ENCODE results near the gene CDK5R1.

CDK5R1 gene

DNA sequence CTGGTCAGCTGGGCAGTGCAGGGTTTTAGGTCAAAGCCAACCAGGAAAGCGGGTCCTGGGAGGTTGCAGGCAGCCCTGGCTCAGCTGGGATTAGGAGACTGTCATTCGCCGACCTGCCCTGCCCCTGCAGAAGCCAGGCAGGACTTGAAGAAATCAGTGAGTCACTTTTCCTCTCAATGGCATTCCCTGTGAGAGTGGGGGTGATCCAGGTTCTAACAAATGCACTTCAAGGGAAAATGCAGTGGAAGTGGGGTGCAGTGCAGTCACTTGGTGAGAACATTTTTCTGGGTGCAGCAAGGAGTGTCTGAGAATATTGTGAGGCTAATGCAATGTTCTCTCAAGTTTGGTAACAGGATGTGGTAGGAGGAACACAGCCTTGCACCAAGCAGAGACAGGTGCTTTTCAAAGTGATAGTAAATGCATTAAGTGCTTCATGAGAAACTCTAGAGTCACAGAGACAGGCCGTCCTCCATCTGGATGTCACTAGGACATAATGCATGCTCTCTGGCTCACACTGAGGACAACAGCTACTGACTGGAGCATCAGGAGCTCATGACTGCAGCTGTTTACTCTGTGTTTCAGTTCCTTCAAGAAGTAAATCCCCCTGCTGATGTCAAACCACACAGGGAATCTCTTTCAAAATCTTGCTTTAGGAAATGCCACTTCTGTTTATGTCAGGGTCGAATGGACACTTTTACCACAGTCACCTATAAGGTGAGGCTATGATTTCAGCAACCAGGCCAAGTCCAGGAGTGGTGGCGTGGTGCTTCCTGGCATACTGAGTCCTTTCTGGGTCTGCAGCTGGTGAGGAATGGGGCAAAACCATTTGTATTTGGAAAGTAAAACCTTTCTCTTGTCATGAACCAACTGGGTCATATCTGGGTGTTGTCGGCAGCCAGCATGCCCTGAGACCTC is 16.7 kb downstream of the CDK5R1 start:
- peaks cover 9% of the 10 kb centered on the region; the same call in 1 of the 2 replicates for H3K4me1 ChIP-seq (ENCODE audit: control insufficient read depth, insufficient read depth, low read length)
- H3K9ac ChIP-seq (ENCODE audit: low read length) = no peak overlapping the region
- H3K27me3 ChIP-seq (ENCODE audit: control insufficient read depth, insufficient read depth, low read length) = no peaks in the 10 kb centered on the region
- H3K36me3 ChIP-seq (ENCODE audit: control insufficient read depth, insufficient read depth, low read length) = no peaks in the 10 kb centered on the region
- H3K4me3 ChIP-seq (ENCODE audit: low read depth, low read length) = no peak overlapping the region
- no peak overlapping the region for H3K27ac ChIP-seq (ENCODE audit: low read depth, low read length)
- H3K9me3 ChIP-seq (ENCODE audit: control insufficient read depth, insufficient read depth, low read depth, low read length) = no peaks in the 10 kb centered on the region

DNA sequence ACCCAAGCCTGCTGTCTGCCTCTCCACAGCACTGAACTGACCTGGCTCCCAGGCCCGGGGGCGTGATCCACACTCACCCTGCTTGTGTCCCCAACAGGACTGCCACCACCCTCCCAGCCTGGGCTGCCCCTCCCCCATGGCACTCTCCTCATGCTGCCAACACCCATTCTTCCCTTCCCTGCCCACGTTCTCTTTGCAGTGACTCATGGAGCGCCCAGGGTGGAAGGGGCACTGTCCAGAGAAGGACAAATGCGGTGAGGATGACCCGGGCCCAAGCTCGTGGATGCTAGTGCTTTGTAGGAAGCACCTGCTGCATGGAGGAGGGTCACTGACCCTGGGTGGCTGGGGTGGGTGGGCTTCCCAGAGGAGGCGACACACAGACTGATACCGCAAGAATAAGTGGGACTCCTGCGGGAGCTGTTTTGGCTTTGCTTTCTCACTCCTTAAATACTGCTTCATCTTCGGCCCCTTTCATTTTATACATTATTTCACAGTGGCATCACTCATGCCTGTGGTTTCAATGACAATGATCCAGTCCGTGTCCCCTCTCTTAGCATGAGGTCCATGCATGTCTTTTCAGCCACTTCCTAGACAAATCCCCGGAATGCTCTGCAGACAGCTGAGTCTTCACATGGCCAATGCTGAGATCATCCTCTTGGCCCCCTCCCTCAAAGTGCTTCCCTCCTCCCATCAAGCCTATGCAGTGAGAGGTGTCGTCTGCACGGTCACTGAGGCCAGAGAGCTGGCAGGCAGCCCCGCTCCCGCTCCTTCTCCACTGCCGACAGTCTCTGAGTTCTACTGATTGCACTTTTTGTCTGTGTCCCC is 17.6 kb downstream of the CDK5R1 start:
- Histone ChIP-seq H3K4me1 (ENCODE audit: control insufficient read depth, insufficient read depth, low read length) (peaks cover 7% of the 10 kb centered on the region; the same call in 1 of the 2 replicates), H3K4me3 (ENCODE audit: low read depth, low read length) (no peak overlapping the region), H3K27me3 (ENCODE audit: control insufficient read depth, insufficient read depth, low read length) (no peaks in the 10 kb centered on the region), H3K27ac (ENCODE audit: low read depth, low read length) (no peak overlapping the region), H3K36me3 (ENCODE audit: control insufficient read depth, insufficient read depth, low read length) (no peaks in the 10 kb centered on the region), H3K9ac (ENCODE audit: low read length) (no peak overlapping the region), H3K9me3 (ENCODE audit: control insufficient read depth, insufficient read depth, low read depth, low read length) (no peaks in the 10 kb centered on the region)

DNA sequence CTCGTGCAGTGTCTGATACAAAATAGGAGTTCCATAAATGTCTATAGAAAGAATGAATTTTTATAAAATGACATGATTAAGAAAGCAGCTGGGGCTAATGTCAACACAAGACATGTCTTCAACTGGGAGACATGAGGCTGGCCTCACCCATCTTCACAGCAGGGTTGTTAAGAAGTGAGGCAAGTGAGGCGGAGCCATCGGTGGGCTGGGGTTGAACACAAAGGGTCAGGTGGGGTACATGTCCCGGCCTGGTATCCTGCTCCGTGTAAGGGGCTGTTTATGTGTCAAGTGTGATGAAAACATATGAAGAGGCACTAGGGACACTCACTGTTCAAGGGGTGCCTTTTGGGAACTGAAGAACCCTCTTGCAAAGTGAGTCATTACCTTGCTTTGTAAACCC is 22.1 kb downstream of the CDK5R1 start:
- Histone ChIP-seq H3K4me1 (ENCODE audit: control insufficient read depth, insufficient read depth, low read length) (peaks cover 7% of the 10 kb centered on the region; the same call in 1 of the 2 replicates), H3K36me3 (ENCODE audit: control insufficient read depth, insufficient read depth, low read length) (no peaks in the 10 kb centered on the region)

DNA sequence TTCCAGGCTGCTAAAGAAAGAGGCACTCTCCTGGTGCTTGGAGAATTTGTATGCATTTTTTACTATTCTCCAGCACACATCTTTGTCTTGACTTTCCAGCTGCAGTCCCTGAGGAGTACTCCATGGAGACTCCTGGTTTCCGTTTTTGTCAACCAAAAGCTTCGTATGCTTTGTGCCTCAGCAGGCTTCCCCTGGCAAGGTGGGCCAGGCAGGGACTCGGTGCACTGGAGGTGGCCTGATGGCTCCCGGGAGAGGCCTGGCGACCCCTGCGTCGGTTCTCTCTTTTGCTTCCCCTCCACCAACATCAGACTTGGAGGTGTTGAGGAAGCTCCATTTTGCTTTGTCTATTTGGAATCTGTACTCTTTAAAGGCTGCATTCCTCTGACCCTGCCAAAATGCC is 23.7 kb downstream of the CDK5R1 start:
- no peak overlapping the region for H3K9ac ChIP-seq (ENCODE audit: low read length)
- H3K36me3 ChIP-seq (ENCODE audit: control insufficient read depth, insufficient read depth, low read length) = no peaks in the 10 kb centered on the region
- no peaks in the 10 kb centered on the region for H3K9me3 ChIP-seq (ENCODE audit: control insufficient read depth, insufficient read depth, low read depth, low read length)
- H3K27me3 ChIP-seq (ENCODE audit: control insufficient read depth, insufficient read depth, low read length) = no peaks in the 10 kb centered on the region
- H3K27ac ChIP-seq (ENCODE audit: low read depth, low read length) = no peak overlapping the region
- H3K4me3 ChIP-seq (ENCODE audit: low read depth, low read length) = no peak overlapping the region
- no peaks in the 10 kb centered on the region; the same call in 1 of the 2 replicates for H3K4me1 ChIP-seq (ENCODE audit: control insufficient read depth, insufficient read depth, low read length)

More for the DNA sequence above, 22.1 kb downstream of the CDK5R1 start:
- Histone ChIP-seq H3K9me3 (ENCODE audit: control insufficient read depth, insufficient read depth, low read depth, low read length) (no peaks in the 10 kb centered on the region), H3K27ac (ENCODE audit: low read depth, low read length) (no peak overlapping the region), H3K27me3 (ENCODE audit: control insufficient read depth, insufficient read depth, low read length) (no peaks in the 10 kb centered on the region), H3K9ac (ENCODE audit: low read length) (no peak overlapping the region), H3K4me3 (ENCODE audit: low read depth, low read length) (no peak overlapping the region)

DNA sequence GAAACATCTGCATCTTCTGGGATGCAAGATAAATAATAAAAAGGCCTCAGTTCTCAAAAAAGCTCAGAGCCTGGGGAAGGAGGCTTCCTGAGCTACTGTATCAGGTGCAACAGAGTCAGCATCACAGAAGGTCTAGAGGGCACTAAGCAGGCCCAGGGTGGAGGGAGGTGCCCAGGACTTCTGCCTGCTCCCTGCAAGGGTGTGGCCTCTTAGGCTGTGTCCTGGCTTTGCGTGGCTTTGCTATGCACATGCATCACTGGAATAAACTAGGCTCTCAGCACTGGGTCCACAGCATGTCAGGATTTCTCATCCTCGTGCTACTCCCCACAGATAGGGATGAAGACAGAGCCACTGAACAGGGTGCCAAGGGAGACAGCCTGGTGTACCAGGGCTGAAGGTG is 25.5 kb downstream of the CDK5R1 start:
- Histone ChIP-seq H3K9me3 (ENCODE audit: control insufficient read depth, insufficient read depth, low read depth, low read length) (no peaks in the 10 kb centered on the region), H3K36me3 (ENCODE audit: control insufficient read depth, insufficient read depth, low read length) (no peaks in the 10 kb centered on the region), H3K4me3 (ENCODE audit: low read depth, low read length) (no peak overlapping the region), H3K27me3 (ENCODE audit: control insufficient read depth, insufficient read depth, low read length) (no peaks in the 10 kb centered on the region), H3K4me1 (ENCODE audit: control insufficient read depth, insufficient read depth, low read length) (peaks cover 16% of the 10 kb centered on the region), H3K27ac (ENCODE audit: low read depth, low read length) (no peak overlapping the region), H3K9ac (ENCODE audit: low read length) (no peak overlapping the region)

DNA sequence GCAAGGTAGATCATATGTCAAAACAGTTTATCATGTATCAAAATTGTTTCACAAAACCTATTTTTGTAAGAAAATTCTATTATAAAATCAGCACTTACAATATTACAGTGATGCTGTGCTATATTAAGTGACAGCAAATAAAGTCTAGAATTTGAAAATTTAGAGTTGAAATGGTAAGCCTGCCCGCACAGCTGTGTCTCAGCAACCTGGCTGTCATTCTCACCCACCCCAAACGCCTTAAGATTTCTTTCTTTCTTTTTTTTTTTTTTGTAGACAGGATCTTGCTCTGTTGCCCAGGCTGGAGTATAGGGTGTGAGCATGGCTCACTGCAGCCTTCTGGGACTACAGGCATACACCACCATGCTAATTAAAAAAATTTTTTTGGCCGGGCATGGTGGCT is 26.8 kb downstream of the CDK5R1 start:
- Histone ChIP-seq H3K9me3 (ENCODE audit: control insufficient read depth, insufficient read depth, low read depth, low read length) (no peaks in the 10 kb centered on the region), H3K27me3 (ENCODE audit: control insufficient read depth, insufficient read depth, low read length) (no peaks in the 10 kb centered on the region), H3K4me3 (ENCODE audit: low read depth, low read length) (no peak overlapping the region), H3K36me3 (ENCODE audit: control insufficient read depth, insufficient read depth, low read length) (no peaks in the 10 kb centered on the region), H3K4me1 (ENCODE audit: control insufficient read depth, insufficient read depth, low read length) (peaks cover 27% of the 10 kb centered on the region), H3K9ac (ENCODE audit: low read length) (no peak overlapping the region), H3K27ac (ENCODE audit: low read depth, low read length) (no peak overlapping the region)

DNA sequence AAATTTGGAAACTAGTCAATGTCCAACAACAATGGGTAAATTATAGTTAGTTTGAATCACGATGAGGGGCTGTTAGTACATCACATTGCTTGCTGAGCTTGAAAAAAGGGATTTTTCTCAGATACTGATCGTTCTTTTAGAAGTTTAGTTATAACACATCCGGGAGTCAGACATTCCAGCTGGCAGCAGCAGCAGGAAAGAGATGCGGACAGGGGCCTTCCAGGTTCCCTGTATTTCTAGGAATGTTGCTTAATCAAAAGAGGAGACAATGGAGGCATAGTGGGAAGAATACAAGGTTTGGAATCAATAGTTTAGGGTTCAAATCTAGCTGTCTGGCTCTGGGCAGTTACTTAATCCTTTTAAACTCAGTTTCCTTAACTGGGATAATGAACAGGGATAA is 27.8 kb downstream of the CDK5R1 start:
- Histone ChIP-seq H3K36me3 (ENCODE audit: control insufficient read depth, insufficient read depth, low read length) (no peaks in the 10 kb centered on the region), H3K27me3 (ENCODE audit: control insufficient read depth, insufficient read depth, low read length) (no peaks in the 10 kb centered on the region), H3K9me3 (ENCODE audit: control insufficient read depth, insufficient read depth, low read depth, low read length) (no peaks in the 10 kb centered on the region), H3K4me1 (ENCODE audit: control insufficient read depth, insufficient read depth, low read length) (peaks cover 32% of the 10 kb centered on the region), H3K9ac (ENCODE audit: low read length) (no peak overlapping the region), H3K4me3 (ENCODE audit: low read depth, low read length) (no peak overlapping the region), H3K27ac (ENCODE audit: low read depth, low read length) (no peak overlapping the region)

DNA sequence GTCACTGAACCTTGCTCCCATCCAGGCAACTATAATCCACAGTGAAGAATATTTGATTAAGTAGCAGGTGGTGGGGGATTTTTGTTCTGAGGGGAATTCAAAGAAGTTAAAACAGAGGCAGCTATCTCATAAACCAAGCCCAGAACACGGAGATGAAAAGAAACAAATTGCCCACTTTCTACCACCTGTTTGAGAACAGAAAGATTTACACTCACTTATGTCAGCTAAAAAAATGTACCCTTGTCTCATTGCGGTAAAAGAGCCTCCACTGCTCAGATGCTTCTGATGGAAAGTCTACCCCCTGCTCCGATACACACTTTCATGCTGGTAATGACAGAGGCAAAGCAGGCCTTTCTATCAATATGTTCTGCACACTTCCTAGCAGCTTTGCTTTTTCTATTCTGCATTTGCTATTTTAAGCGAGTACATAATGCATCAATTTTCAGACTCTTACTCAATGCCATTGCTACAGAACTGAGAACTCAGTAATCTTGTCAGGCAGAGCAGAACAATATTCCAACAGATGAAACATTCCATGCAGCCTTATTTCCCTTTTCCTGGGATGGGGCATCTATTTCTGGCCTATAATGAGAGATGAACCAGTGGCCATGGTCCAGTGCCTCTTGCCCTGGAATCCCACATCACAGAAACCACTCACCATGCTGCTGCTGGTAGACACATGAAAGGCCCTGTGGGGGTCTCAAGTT is 29.0 kb downstream of the CDK5R1 start:
- H3K9ac ChIP-seq (ENCODE audit: low read length) = no peak overlapping the region
- no peaks in the 10 kb centered on the region for H3K27me3 ChIP-seq (ENCODE audit: control insufficient read depth, insufficient read depth, low read length)
- no peak overlapping the region for H3K4me3 ChIP-seq (ENCODE audit: low read depth, low read length)
- H3K9me3 ChIP-seq (ENCODE audit: control insufficient read depth, insufficient read depth, low read depth, low read length) = no peaks in the 10 kb centered on the region
- no peaks in the 10 kb centered on the region for H3K36me3 ChIP-seq (ENCODE audit: control insufficient read depth, insufficient read depth, low read length)
- H3K27ac ChIP-seq (ENCODE audit: low read depth, low read length) = no peak overlapping the region
- H3K4me1 ChIP-seq (ENCODE audit: control insufficient read depth, insufficient read depth, low read length) = peaks cover 44% of the 10 kb centered on the region

DNA sequence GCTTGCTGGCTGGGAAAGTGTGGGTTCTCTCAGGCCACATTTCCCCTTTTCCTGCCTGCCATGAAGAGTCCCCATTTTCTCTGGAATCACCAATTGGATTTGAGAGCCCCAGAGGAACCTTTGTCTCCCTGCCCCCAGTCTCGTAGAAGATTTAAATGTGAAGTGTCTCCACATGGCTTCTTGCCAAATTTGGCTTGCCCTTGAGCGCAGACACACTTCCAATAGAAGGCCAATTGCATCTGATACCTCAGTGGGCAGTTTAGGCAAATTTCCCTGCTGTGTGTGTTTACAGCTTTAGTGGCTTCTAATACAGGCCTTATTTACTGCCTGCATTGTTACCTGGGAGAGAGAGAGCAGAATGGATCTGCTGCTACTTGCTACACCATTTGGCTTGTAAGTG is 29.7 kb downstream of the CDK5R1 start:
- Histone ChIP-seq H3K27ac (ENCODE audit: low read depth, low read length) (no peak overlapping the region), H3K27me3 (ENCODE audit: control insufficient read depth, insufficient read depth, low read length) (no peaks in the 10 kb centered on the region), H3K9me3 (ENCODE audit: control insufficient read depth, insufficient read depth, low read depth, low read length) (no peaks in the 10 kb centered on the region), H3K36me3 (ENCODE audit: control insufficient read depth, insufficient read depth, low read length) (no peaks in the 10 kb centered on the region), H3K4me1 (ENCODE audit: control insufficient read depth, insufficient read depth, low read length) (peaks cover 48% of the 10 kb centered on the region), H3K4me3 (ENCODE audit: low read depth, low read length) (no peak overlapping the region), H3K9ac (ENCODE audit: low read length) (no peak overlapping the region)

DNA sequence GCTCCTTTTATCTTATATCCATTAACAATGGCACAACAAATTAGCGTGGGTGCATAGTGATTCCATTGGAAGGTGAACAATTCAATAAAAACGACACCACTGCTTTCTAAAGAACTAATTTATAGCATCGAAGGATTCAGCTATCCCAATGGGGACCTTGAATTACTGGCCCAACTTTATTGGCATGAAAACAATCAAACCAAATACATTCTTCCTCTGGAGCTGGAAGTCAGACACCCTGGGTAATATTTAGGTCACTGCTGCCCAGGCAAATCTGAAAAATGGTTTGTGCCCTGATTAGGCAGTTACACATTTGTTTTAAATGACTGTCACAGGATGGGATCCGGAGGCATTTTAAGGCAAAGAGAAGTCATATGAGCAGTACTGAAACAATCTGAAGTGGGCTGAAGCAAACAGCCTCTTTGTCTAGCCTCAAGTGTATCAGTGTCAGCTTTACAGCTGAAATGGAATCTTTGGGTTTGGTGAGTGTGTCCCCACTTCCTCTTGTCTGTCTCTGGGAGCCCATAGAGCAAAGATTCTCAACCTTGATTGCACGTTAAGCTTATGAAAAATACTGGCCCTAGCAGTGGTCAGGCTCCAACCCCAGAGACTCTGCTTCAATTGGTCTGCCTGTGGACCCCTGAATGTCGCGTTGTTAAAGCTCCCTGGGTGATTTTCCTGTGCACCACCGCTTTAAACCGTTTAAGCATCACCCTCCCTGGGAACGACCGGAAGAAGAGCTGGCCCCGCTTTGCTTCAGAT is 30.3 kb downstream of the CDK5R1 start:
- H3K9ac ChIP-seq (ENCODE audit: low read length) = no peak overlapping the region
- H3K27ac ChIP-seq (ENCODE audit: low read depth, low read length) = no peak overlapping the region
- no peak overlapping the region for H3K4me3 ChIP-seq (ENCODE audit: low read depth, low read length)
- H3K4me1 ChIP-seq (ENCODE audit: control insufficient read depth, insufficient read depth, low read length) = peaks cover 48% of the 10 kb centered on the region
- no peaks in the 10 kb centered on the region for H3K9me3 ChIP-seq (ENCODE audit: control insufficient read depth, insufficient read depth, low read depth, low read length)
- H3K36me3 ChIP-seq (ENCODE audit: control insufficient read depth, insufficient read depth, low read length) = no peaks in the 10 kb centered on the region
- H3K27me3 ChIP-seq (ENCODE audit: control insufficient read depth, insufficient read depth, low read length) = no peaks in the 10 kb centered on the region
